GM21447 (cell line): Measurements from ENCODE around the gene NF1.
"Not testable (repeated sequence)": the region's sequence is repeated elsewhere in the genome, so short reads cannot be mapped to it uniquely, and the experiment has no call there.

Source experiments
- ATAC-seq: cut with Tn5 transposase; IDR thresholded peaks from one replicate; pipeline ENCODE4 v1.9.1; 2021; ENCODE audit not compliant: unreplicated experiment

NF1 gene

GRCh38 chr17:31074772-31075555 is 19.8 kb upstream of the NF1 start:
- ATAC-seq, result no peak

- ATAC-seq, result no peak
Measured at GRCh38 chr17:31078290-31078689, 16.5 kb upstream of the NF1 start.

GRCh38 chr17:31079731-31080130 is 15.0 kb upstream of the NF1 start:
- ATAC-seq, result no peak

DNA sequence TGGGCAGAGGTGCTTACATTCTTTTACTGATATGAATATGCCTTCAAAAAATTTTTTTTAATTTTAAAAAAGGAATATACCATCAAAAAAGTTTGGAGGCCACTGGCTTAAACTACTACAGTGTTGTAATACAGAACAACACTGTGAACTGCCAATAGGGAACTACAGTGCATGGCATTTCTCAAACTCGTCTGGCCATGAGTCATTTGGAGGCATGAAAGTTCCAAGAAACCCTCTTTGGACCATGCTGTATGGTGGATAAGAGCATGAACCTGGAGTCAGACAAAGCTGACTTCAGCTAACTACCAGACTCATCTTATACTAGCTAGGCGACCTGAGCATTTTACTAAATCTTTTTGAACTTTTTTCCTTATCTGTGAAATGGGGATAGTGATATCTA is 9.2 kb upstream of the NF1 start:
- no peak for ATAC-seq

DNA sequence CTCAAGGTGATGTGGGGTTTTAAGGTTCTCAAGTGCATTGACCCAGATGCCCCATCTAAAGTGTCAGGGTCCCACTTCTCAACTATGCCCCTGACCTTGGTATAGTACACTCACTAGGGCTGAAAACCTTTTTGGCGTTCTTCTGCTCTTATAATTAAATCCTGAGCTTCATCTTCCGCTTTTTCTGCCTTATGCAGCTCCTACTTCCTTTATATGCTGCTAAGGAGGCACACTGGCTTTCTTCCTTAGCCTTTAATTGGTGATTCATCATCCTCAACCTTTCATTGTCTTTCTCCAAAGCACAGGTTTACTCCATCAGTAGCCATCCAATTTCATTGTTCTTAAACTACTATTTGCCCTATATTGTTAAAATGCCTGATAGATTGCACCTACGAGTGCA is 5.3 kb upstream of the NF1 start:
- no peak for ATAC-seq

DNA sequence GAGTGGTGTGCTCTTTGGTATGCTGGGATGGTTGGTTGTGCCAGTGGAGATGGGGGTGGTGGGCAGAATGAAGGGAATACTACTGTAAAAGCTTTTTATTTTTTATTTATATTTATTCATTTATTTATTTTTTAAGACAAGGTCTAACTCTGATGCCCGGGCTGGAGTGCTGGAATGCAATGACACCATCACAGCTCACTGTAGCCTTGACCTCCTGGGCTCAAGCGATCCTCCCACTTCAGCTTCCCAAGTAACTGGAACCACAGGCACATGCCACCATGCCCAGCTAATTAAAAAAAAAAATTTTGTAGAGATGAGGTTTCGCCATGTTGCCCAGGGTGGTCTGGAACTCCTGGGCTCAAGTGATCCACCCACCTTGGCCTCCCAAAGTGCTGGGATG is 4.1 kb upstream of the NF1 start:
- ATAC-seq, result not testable (repeated sequence)

- ATAC-seq, result no peak
Measured at GRCh38 chr17:31092475-31093064, 2.2 kb upstream of the NF1 start.

- no peak for ATAC-seq
Measured at GRCh38 chr17:31093866-31094599, 744 bp upstream of the NF1 start.

DNA sequence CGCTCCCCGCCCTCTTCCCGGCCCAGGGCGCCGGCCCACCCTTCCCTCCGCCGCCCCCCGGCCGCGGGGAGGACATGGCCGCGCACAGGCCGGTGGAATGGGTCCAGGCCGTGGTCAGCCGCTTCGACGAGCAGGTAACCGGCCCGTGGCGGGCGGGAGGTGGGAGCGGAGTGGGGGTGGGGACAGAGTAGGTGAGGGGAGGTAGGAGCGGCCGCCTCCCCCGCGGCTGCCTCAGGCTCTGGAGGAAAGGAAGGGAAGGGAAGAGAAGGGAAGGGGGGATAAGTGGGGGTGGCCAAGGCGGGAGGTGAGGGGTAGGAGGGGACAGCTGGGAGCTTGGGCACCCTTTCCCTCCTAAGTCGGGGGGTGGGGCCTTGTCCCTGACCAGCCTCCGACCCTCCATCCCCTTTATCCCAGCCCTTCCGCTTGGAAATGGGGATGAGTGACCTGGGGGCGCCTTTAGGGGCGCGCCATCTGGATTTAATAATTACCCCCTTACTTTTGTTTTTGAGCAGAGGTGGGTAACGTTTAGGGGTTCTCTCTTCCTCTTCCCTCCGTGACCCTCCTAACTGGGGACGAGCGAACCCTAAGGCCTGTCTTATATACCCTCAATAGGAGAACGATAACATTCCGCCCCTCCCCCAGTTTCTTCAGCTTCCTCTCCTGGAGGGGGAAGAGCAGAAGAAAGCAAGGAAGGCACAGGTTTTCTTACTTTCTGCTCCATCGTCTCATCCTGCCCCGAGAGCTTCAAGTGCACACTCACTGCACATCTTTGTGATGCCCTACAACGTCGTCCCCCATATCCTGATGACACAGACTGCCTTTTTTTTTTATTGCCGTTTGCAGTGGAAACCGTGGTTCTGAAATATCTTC is 694 bp downstream of the NF1 start:
- no peak for ATAC-seq

GRCh38 chr17:31096106-31096436 is 1.3 kb downstream of the NF1 start:
- ATAC-seq, result no peak

DNA sequence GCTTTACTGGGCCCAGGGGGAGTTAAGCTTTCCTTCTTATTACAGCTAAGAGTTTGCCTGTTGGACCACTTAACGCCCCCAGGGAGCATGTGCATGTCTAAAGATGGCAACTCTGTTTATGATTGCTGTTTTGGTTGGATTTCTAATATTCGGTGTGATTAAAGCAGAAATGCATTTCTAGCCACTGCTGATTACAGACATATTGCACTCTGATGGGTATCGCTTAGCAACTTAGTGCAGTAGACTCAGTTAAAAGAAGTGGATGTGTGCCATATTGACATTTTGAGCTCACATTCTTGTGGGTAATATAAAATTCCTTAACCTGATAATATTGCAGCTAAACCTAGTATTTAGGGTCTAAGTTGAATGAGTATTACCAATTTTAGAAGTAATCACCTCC is 4.2 kb downstream of the NF1 start:
- ATAC-seq, result no peak

GRCh38 chr17:31100840-31101459 is 6.2 kb downstream of the NF1 start:
- no peak for ATAC-seq

DNA sequence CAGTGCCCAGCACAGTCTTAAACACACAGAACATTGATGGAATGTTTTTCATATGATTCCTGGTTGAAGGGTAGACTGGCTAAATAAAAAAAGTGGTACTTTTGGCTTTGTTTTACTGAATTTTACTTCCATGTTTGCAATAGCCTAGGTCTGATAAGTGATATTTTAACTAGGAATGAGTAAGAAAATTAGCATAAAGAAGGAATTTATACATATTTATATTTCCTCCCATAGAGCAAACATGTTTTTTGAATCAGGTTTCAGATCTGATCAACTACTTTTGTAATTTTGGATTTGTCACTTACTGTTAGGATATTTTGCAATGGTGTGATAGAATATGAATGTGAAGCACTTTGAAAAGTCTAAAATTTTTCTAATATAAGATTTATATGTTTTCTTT is 7.2 kb downstream of the NF1 start:
- ATAC-seq, result no peak

DNA sequence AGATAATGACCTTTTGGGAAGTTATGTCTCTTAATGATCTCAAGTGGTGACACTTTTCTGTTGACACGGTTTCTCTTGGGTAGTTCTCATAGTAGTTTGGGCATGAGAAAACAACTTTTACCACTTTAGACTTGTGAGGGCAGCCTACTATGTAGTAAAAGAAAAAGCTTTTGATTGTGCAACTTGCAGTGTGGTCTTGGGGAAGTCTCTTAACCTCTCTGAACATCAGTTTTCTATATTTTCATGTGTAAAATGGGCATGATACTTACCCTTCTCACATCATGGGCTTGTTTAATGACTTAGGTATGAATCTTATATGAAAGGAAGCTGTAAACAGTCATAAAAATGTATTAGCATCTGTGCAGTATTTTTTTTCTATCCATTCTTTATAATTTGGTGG is 11.2 kb downstream of the NF1 start:
- no peak for ATAC-seq

GRCh38 chr17:31111183-31111582 is 16.4 kb downstream of the NF1 start:
- no peak for ATAC-seq

DNA sequence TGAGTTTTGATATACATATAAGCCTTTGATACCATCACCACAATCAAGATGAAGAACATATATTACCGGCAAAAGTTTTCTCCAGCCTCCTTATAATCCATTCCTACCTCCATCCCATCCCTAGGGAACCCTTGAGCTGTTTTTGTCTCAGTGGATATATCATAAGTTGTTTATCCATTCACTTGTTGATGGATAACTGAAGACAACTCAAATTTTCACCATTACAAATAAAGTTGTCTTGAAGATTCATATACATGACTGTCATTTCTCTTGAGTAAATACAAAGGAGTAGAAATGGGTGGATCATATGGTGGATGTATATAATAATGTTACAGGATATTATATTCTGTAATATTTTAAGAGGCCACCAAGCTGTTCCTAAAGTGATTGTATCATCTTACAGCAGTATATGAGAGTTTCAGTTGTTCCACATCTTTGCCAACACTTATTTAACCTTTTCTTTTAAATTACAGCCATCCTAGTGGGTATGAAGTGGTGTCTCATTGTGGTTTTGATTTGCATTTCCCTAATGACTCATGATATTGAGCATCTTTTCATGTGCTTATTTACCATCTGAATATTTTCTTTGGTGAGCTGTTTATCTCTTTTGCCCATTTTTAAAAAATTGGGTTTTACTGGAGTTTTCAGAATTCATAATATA is 17.4 kb downstream of the NF1 start:
- ATAC-seq, result no peak

- not testable (repeated sequence) for ATAC-seq
Measured at GRCh38 chr17:31113368-31113767, 18.6 kb downstream of the NF1 start.

DNA sequence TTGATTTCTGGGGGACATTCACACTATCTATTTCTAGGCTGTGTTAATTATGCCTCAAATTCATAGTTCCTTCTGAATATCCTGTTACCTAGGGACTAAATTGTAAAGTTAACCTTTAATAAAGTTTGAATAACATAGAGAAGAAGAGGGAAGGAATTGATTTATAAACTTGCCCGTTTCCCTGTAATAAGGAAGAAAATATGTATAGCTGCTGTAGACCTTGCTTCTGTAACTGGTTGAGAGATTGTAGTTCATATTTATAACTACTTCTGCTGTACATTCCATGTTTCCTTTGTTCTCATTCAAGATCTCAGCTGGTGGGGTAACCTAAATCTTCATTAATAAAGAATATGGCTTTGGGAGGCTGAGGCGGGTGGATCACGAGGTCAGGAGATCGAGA is 19.2 kb downstream of the NF1 start:
- ATAC-seq, result no peak

GRCh38 chr17:31114956-31115555 is 20.3 kb downstream of the NF1 start:
- ATAC-seq, result no peak

DNA sequence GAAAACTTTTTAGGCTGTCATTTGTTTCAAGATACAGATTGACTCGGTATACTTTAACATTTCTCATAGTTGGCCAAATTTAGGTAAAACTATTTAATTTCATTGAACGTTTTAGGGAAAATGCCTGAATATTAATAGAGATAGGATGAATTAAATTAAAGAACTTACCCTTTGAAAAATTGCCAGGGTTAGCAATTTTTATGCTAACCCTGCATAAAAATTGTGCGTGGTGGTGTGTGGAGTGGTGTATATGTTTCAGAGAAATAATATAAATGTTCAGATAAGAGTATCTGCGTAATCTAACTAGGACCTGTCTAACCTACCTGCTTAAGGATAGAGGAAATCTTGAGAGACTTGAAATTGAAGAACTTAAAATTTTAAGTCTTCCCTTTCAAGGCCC is 21.4 kb downstream of the NF1 start:
- no peak for ATAC-seq
